Measurements from ENCODE around the gene TMEM176B.

GRCh38 chr7:150829426-150829825, 29.3 kb upstream of the TMEM176B start:
- no peak for TF ChIP-seq CTCF (IDR thresholded peaks at IDR 0.05; ENCODE audit: low read depth, low read length)
- no peak for TF ChIP-seq EZH2phosphoT487 (IDR thresholded peaks at IDR 0.05; ENCODE audit: low read depth)
